RPMI8226 (cell line): ENCODE data around the gene DYNLRB1.
"Not testable (repeated sequence)": the region's sequence is repeated elsewhere in the genome, so short reads cannot be mapped to it uniquely, and the experiment has no call there.

Source experiments
- DNase-seq: peaks from one replicate; pipeline ENCODE4 v3.0.0-alpha.2; 2015

DYNLRB1 gene

GRCh38 chr20:34516247-34517113 is at the start of gene DYNLRB1:
DYNLRB1 (plus strand) TSS chr20:34516422; CDS start chr20:34516459, 37 bp downstream.
- DNase-seq, result peak; percentile 97

GRCh38 chr20:34468951-34469350 is 47.3 kb upstream of the DYNLRB1 start:
- DNase-seq, result no peak

GRCh38 chr20:34472246-34472925 is 43.8 kb upstream of the DYNLRB1 start:
- no peak for DNase-seq

GRCh38 chr20:34473262-34473883 is 42.8 kb upstream of the DYNLRB1 start:
- DNase-seq, result peak; percentile 41

- DNase-seq, result peak; percentile 43
Observed at GRCh38 chr20:34475979-34476736, 40.1 kb upstream of the DYNLRB1 start.

GRCh38 chr20:34479627-34480026 is 36.6 kb upstream of the DYNLRB1 start:
- DNase-seq, result no peak

- DNase-seq, result not testable (repeated sequence)
Observed at GRCh38 chr20:34482154-34482553, 34.1 kb upstream of the DYNLRB1 start.

- DNase-seq, result not testable (repeated sequence)
Observed at GRCh38 chr20:34483585-34484220, 32.5 kb upstream of the DYNLRB1 start.

GRCh38 chr20:34485068-34485634 is 31.1 kb upstream of the DYNLRB1 start:
- no peak for DNase-seq

- no peak for DNase-seq
Observed at GRCh38 chr20:34491226-34491931, 24.8 kb upstream of the DYNLRB1 start.

- DNase-seq, result no peak
Observed at GRCh38 chr20:34491932-34492509, 24.2 kb upstream of the DYNLRB1 start.

GRCh38 chr20:34493646-34494045 is 22.6 kb upstream of the DYNLRB1 start:
- DNase-seq, result no peak

GRCh38 chr20:34495307-34495706 is 20.9 kb upstream of the DYNLRB1 start:
- DNase-seq, result no peak

GRCh38 chr20:34495916-34496315 is 20.3 kb upstream of the DYNLRB1 start:
- no peak for DNase-seq

- not testable (repeated sequence) for DNase-seq
Observed at GRCh38 chr20:34497596-34497995, 18.6 kb upstream of the DYNLRB1 start.

- no peak for DNase-seq
Observed at GRCh38 chr20:34500823-34501222, 15.4 kb upstream of the DYNLRB1 start.

- no peak for DNase-seq
Observed at GRCh38 chr20:34506480-34506879, 9.7 kb upstream of the DYNLRB1 start.

- DNase-seq, result no peak
Observed at GRCh38 chr20:34507702-34508413, 8.4 kb upstream of the DYNLRB1 start.

- no peak for DNase-seq
Observed at GRCh38 chr20:34510575-34510974, 5.6 kb upstream of the DYNLRB1 start.

GRCh38 chr20:34511891-34512265 is 4.3 kb upstream of the DYNLRB1 start:
- DNase-seq, result no peak
